Lung (tissue), 12 donors: Measurements from ENCODE around the gene SIGLEC9. TPM values are rescaled to one million over a fixed set of nuclear protein-coding genes. Genes with fewer than 3 reads are reported as not detected.

ENCODE experiments used
- ATAC-seq: fragments of 200-7000 bp; cut with Tn5 transposase; one replicate; pipeline ENCODE4 v1.9.1; 2020; ENCODE audit warnings: moderate number of reproducible peaks; ENCODE audit not compliant: insufficient read depth, low FRiP score
- DNase-seq, 3 donors: peaks; one replicate each; pipeline ENCODE4 v3.0.0-alpha.2; 2013 to 2017
- H3K27ac ChIP-seq, 2 donors: one replicate each; pipeline ENCODE4 v1.5.1; 2013; ENCODE audit warnings: mild to moderate bottlenecking in 2 of 2, moderate library complexity in 2 of 2, control low read depth in 1 of 2, inconsistent platforms in 1 of 2, low read depth in 1 of 2, low read length in 1 of 2
- H3K27me3 ChIP-seq, 3 donors: one replicate each; pipeline ENCODE4 v1.5.1; 2013; ENCODE audit warnings: low read length in 2 of 3; ENCODE audit not compliant: control insufficient read depth in 3 of 3, insufficient read depth in 3 of 3
- H3K36me3 ChIP-seq, 4 donors: one replicate each; pipeline ENCODE4 v1.5.1; 2013; ENCODE audit warnings: low read length in 4 of 4, mild to moderate bottlenecking in 1 of 4, moderate library complexity in 1 of 4; ENCODE audit not compliant: control insufficient read depth in 4 of 4, insufficient read depth in 4 of 4
- H3K4me1 ChIP-seq, 5 donors: one replicate each; pipeline ENCODE4 v1.5.1; 2013; ENCODE audit warnings: low read length in 5 of 5, mild to moderate bottlenecking in 2 of 5, moderate library complexity in 1 of 5; ENCODE audit not compliant: control insufficient read depth in 5 of 5, insufficient read depth in 5 of 5
- H3K4me3 ChIP-seq: one replicate; pipeline ENCODE4 v1.5.1; 2013; ENCODE audit warnings: mild to moderate bottlenecking, control low read depth, moderate library complexity
- H3K9ac ChIP-seq, 2 donors: one replicate each; pipeline ENCODE4 v1.5.1; 2013; ENCODE audit warnings: low read length in 2 of 2, control low read depth in 1 of 2; ENCODE audit not compliant: insufficient read depth in 1 of 2
- H3K9me3 ChIP-seq, 4 donors: one replicate each; pipeline ENCODE4 v1.5.1; 2013; ENCODE audit warnings: low read length in 3 of 4, mild to moderate bottlenecking in 1 of 4, moderate library complexity in 1 of 4; ENCODE audit not compliant: control insufficient read depth in 4 of 4, insufficient read depth in 3 of 4
- WGBS, 2 donors: extraction: QIAGEN DNeasy Blood & Tissue Kit; methylation state at CpG; one replicate each; pipeline ENCODE4 v1.1.7; 2013; 5-methylcytosine and 5-hydroxymethylcytosine counted together
- polyA plus RNA-seq, 2 donors: library from polyadenylated mRNA; stranded (reverse); fragments of 200-250 nt; gene quantifications; one replicate each; pipeline ENCODE4 v1.2.1, GENCODE V29; 2013
- total RNA-seq, 2 donors: library from RNA; depleted of rRNA in 1 of 2; stranded (reverse); fragments of >200 nt in 1 of 2; gene quantifications; one replicate each; pipeline ENCODE4 v1.2.1, GENCODE V29; 2014 to 2021
- TF ChIP-seq, protein P1 (sequence below): IDR thresholded peaks from 2 replicates; pipeline ENCODE4 v1.5.1; 2012; ENCODE audit warnings: mild to moderate bottlenecking; ENCODE audit errors: control extremely low read depth, extremely low read depth
- donor health status: control.
- donor health status: control.
- donor health status: Bipolar disorder and iron deficiency.
- donor health status: healthy.
- donor health status: DM: yes; HTN: yes; CAD: no.

The SIGLEC9 gene
- total and polyA plus RNA-seq, 4 donors = 4.3 to 57.0 (median 15.1) TPM

DNA sequence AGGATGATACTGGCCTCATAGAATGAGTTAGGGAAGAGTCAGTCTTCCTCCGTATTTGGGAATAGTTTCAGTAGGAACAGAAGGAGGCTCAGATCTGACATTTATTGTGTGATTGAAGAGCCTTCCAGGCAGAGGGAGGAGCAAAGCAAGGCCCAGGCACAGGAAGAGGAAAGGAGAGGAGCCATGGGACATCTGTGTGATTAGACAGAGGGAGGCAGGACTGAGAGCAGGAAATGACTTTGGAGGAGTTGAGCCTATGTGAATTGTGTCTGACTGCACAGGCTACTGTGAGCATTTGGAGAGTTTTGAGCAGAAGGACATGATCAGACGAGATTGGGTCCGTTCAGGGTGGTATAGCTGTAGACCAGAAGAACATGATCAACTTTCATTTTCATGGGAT, 25.9 kb downstream of the SIGLEC9 start:
- WGBS, 2 donors = 76 to 77% methylated on average over 3 of the region's 3 CpGs
- Histone ChIP-seq H3K9ac (no peak overlapping the region), H3K36me3 (no peaks in the 10 kb centered on the region), H3K4me3 (no peak overlapping the region), H3K9me3 (peaks cover 0 to 3% (median 0%) of the 10 kb centered on the region in 4 donors), H3K27me3 (no peaks in the 10 kb centered on the region), H3K4me1 (no peaks in the 10 kb centered on the region), H3K27ac (no peak overlapping the region)
- TF ChIP-seq, protein P1, sequence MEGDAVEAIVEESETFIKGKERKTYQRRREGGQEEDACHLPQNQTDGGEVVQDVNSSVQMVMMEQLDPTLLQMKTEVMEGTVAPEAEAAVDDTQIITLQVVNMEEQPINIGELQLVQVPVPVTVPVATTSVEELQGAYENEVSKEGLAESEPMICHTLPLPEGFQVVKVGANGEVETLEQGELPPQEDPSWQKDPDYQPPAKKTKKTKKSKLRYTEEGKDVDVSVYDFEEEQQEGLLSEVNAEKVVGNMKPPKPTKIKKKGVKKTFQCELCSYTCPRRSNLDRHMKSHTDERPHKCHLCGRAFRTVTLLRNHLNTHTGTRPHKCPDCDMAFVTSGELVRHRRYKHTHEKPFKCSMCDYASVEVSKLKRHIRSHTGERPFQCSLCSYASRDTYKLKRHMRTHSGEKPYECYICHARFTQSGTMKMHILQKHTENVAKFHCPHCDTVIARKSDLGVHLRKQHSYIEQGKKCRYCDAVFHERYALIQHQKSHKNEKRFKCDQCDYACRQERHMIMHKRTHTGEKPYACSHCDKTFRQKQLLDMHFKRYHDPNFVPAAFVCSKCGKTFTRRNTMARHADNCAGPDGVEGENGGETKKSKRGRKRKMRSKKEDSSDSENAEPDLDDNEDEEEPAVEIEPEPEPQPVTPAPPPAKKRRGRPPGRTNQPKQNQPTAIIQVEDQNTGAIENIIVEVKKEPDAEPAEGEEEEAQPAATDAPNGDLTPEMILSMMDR = no peak
- DNase-seq (no peak), ATAC-seq (no peak)

DNA sequence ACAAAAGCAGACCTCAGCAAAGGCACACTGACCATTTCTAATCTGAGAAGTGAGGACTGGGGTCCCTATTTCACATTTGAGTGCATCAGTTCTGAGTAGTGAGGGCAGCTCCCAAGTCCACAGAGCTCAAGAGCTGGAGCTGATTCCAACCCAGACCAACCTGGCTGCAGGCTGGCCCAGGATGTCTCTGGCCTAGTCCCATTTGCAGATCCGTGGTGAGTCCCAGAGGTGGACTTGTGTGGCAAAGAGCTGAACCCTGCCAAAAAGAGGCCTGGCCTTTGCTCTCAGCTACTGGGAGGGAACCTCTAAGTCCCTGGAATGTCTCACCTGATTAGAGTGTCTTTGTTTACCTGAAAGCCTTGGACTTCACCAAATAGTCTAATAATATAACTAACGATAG, 32.0 kb downstream of the SIGLEC9 start:
- 57 to 79% methylated on average over 2 of the region's 2 CpGs for WGBS, 2 donors
- TF ChIP-seq, protein P1 = no peak
- no peaks in the 10 kb centered on the region for H3K36me3 ChIP-seq
- H3K9ac ChIP-seq = no peak overlapping the region
- no peak for ATAC-seq
- no peak overlapping the region for H3K4me3 ChIP-seq
- no peak overlapping the region for H3K27ac ChIP-seq
- peaks cover 0 to 4% (median 0%) of the 10 kb centered on the region in 4 donors for H3K9me3 ChIP-seq
- H3K27me3 ChIP-seq = no peaks in the 10 kb centered on the region
- peaks cover 0 to 3% (median 0%) of the 10 kb centered on the region in 5 donors for H3K4me1 ChIP-seq
- DNase-seq = no peak

DNA sequence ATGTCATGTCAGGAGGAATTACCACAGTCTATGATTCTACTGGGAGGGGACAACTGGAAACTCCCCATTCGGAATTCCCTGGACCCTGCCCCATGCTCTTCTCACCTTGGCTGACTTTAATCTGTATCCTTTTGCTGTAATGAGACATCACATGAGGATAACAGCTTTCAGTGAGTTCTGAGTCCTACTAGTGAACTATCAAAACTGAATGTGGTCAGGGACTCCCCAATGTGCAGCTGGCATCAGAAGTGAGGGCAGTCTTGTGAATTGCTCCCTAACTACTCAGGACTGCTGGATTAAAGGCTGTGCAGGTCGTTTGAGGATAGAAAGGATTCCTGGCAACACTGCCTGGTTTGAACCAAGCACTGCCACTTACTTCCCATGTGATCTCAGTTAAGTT, 32.6 kb downstream of the SIGLEC9 start:
- Histone ChIP-seq H3K9ac (no peak overlapping the region), H3K27me3 (no peaks in the 10 kb centered on the region), H3K4me1 (peaks cover 0 to 3% (median 0%) of the 10 kb centered on the region in 5 donors), H3K4me3 (no peak overlapping the region), H3K9me3 (peaks cover 0 to 2% (median 0%) of the 10 kb centered on the region in 4 donors), H3K27ac (no peak overlapping the region), H3K36me3 (no peaks in the 10 kb centered on the region)
- ATAC-seq = no peak
- DNase-seq = no peak
- TF ChIP-seq, protein P1 = no peak
- WGBS, 2 donors = 48 to 62% methylated on average over 2 of the region's 2 CpGs
